Right atrium auricular region (tissue), 2 donors: ENCODE measurements around the gene BCAS2. TPM values are rescaled to one million over a fixed set of nuclear protein-coding genes. Genes with fewer than 3 reads are reported as not detected.

Source experiments
- DNase-seq: peaks from one replicate; pipeline ENCODE4 v3.0.0-alpha.2; 2019; ENCODE audit warnings: low spot score
- H3K27ac ChIP-seq, 2 donors: fragments of 200-600 bp; sonication (generic); 1 replicate in 1 of 2; 2 replicates in 1 of 2; pipeline ENCODE4 v1.5.1; 2016 to 2019
- H3K27me3 ChIP-seq, 2 donors: fragments of 200-600 bp; sonication (generic); one replicate each; pipeline versions ENCODE4 v1.5.1 to v1.6.0; 2017 to 2019
- H3K36me3 ChIP-seq: fragments of 200-600 bp; sonication (generic); one replicate; pipeline ENCODE4 v1.5.1; 2016
- H3K4me1 ChIP-seq, 2 donors: fragments of 200-600 bp; sonication (generic); one replicate each; pipeline versions ENCODE4 v1.5.1 to v1.6.0; 2017 to 2019
- H3K4me3 ChIP-seq, 2 donors: fragments of 200-600 bp; sonication (generic); 1 replicate in 1 of 2; 2 replicates in 1 of 2; pipeline ENCODE4 v1.5.1; 2017 to 2019; ENCODE audit warnings: mild to moderate bottlenecking in 1 of 2, moderate library complexity in 1 of 2
- H3K9me3 ChIP-seq, 2 donors: fragments of 200-600 bp; sonication (generic); one replicate each; pipeline ENCODE4 v1.5.1; 2019
- CTCF ChIP-seq, 2 donors: fragments of 200-600 bp; sonication (generic); IDR thresholded peaks; one replicate each; pipeline ENCODE4 v1.5.1; 2019; ENCODE audit warnings: antibody characterized with exemption in 2 of 2
- total RNA-seq, 2 donors: library from RNA; depleted of rRNA; stranded (reverse); fragments of >200 nt; gene quantifications; one replicate each; pipeline ENCODE4 v1.1.0, GENCODE V29; 2016

Gene BCAS2
- total RNA-seq, 2 donors from 2014 or later, result 28.9 to 30.9 TPM

GRCh38 chr1:114535401-114535800 lies 46.0 kb downstream of the BCAS2 start:
- Histone ChIP-seq H3K4me3 (no peak overlapping the region), H3K27ac (no peak overlapping the region), H3K36me3 (no peaks in the 10 kb centered on the region), H3K9me3 (no peaks in the 10 kb centered on the region), H3K4me1 (no peaks in the 10 kb centered on the region), H3K27me3 (no peaks in the 10 kb centered on the region)
- no peak for TF ChIP-seq CTCF (IDR thresholded peaks at IDR 0.05)
- no peak for DNase-seq

GRCh38 chr1:114531094-114531493 lies 50.3 kb downstream of the BCAS2 start:
- no peak overlapping the region for H3K4me3 ChIP-seq
- DNase-seq, result no peak
- no peak for TF ChIP-seq CTCF (IDR thresholded peaks at IDR 0.05)
- no peaks in the 10 kb centered on the region for H3K4me1 ChIP-seq
- H3K9me3 ChIP-seq, result no peaks in the 10 kb centered on the region
- no peak overlapping the region for H3K27ac ChIP-seq
- no peaks in the 10 kb centered on the region for H3K27me3 ChIP-seq
- H3K36me3 ChIP-seq, result no peaks in the 10 kb centered on the region

- TF ChIP-seq CTCF (IDR thresholded peaks at IDR 0.05), result no peak
- Histone ChIP-seq H3K27me3 (no peaks in the 10 kb centered on the region), H3K9me3 (no peaks in the 10 kb centered on the region), H3K36me3 (no peaks in the 10 kb centered on the region), H3K4me3 (no peak overlapping the region), H3K27ac (no peak overlapping the region), H3K4me1 (no peaks in the 10 kb centered on the region)
- no peak for DNase-seq
Observed at GRCh38 chr1:114530224-114530623, 51.2 kb downstream of the BCAS2 start.

- H3K27ac ChIP-seq, result no peak overlapping the region
- no peaks in the 10 kb centered on the region for H3K27me3 ChIP-seq
- no peaks in the 10 kb centered on the region for H3K9me3 ChIP-seq
- TF ChIP-seq CTCF (IDR thresholded peaks at IDR 0.05), result no peak
- no peak for DNase-seq
- H3K4me1 ChIP-seq, result no peaks in the 10 kb centered on the region
- no peaks in the 10 kb centered on the region for H3K36me3 ChIP-seq
- H3K4me3 ChIP-seq, result no peak overlapping the region
Observed at GRCh38 chr1:114524944-114525343, 56.5 kb downstream of the BCAS2 start.

- Histone ChIP-seq H3K4me3 (no peak overlapping the region), H3K9me3 (no peaks in the 10 kb centered on the region), H3K27ac (no peak overlapping the region), H3K27me3 (no peaks in the 10 kb centered on the region), H3K4me1 (no peaks in the 10 kb centered on the region), H3K36me3 (no peaks in the 10 kb centered on the region)
- DNase-seq, result no peak
- TF ChIP-seq CTCF (IDR thresholded peaks at IDR 0.05), result no peak
Observed at GRCh38 chr1:114522264-114522575, 59.2 kb downstream of the BCAS2 start.

GRCh38 chr1:114521396-114522263 lies 59.8 kb downstream of the BCAS2 start:
- DNase-seq, result no peak
- Histone ChIP-seq H3K36me3 (no peaks in the 10 kb centered on the region), H3K4me1 (no peaks in the 10 kb centered on the region), H3K9me3 (no peaks in the 10 kb centered on the region), H3K27me3 (no peaks in the 10 kb centered on the region), H3K27ac (no peak overlapping the region), H3K4me3 (no peak overlapping the region)
- no peak for TF ChIP-seq CTCF (IDR thresholded peaks at IDR 0.05)
